Measurements from ENCODE around the gene PLEKHM2. TPM values are rescaled to one million over a fixed set of nuclear protein-coding genes. Genes with fewer than 3 reads are reported as not detected.

The PLEKHM2 gene
- total and polyA plus RNA-seq, 2 of the 8 experiments (the other 6 are each of a cell fraction or from before 2014, with no cell fraction given) = 38.3 to 47.6 TPM

GRCh38 chr1:15708486-15709137 is 24.5 kb downstream of the PLEKHM2 start:
- Histone ChIP-seq H2BK120ac (replicated peaks; ENCODE audit: low read depth, low read length) (no peak overlapping the region), H4K5ac (ENCODE audit: insufficient read length, low read depth, low read length) (no peak overlapping the region), H3K27ac (ENCODE audit: low read depth, low read length) (no peak overlapping the region), H3K27me3 (replicated peaks in 1 of 4; ENCODE audit: control insufficient read depth in 3 of 4, extremely low read depth in 1 of 4, insufficient read depth in 3 of 4, low read length in 3 of 4) (no peaks in the 10 kb centered on the region), H2BK20ac (ENCODE audit: low read length) (no peak overlapping the region), H4K91ac (replicated peaks; ENCODE audit: insufficient read length, low read length) (no peak overlapping the region), H2AK5ac (ENCODE audit: low read depth, low read length) (no peak overlapping the region), H3K4me1 (replicated peaks in 1 of 4; ENCODE audit: control insufficient read depth in 3 of 4, insufficient read depth in 4 of 4, low read length in 3 of 4) (no peaks in the 10 kb centered on the region), H3K18ac (ENCODE audit: extremely low read depth, low read length) (no peak overlapping the region), H3K4ac (replicated peaks; ENCODE audit: insufficient read length, low read depth, low read length) (no peak overlapping the region), H3K4me2 (ENCODE audit: insufficient read depth in 1 of 2, low read depth in 2 of 2, low read length in 2 of 2) (no peak overlapping the region), H3K23ac (ENCODE audit: insufficient read length) (no peak overlapping the region), H2BK12ac (ENCODE audit: low read depth, low read length) (no peak overlapping the region), H3K56ac (replicated peaks; ENCODE audit: insufficient read length, low read depth, low read length) (no peak overlapping the region), H4K8ac (ENCODE audit: extremely low read depth, insufficient read depth, low read length) (no peak overlapping the region), H3K4me3 (ENCODE audit: extremely low read depth in 1 of 4, insufficient read depth in 2 of 4, low read depth in 3 of 4, low read length in 4 of 4) (no peak overlapping the region), H4K20me1 (replicated peaks in 1 of 2; ENCODE audit: control insufficient read depth in 1 of 2, insufficient read depth in 2 of 2, low read length in 2 of 2) (peaks cover 3 to 6% of the 10 kb centered on the region in 2 experiments), H2AFZ (ENCODE audit: low read length) (no peak overlapping the region), H3K23me2 (ENCODE audit: low read depth, low read length) (no peaks in the 10 kb centered on the region), H2BK15ac (ENCODE audit: low read length) (no peak overlapping the region), H3K79me1 (ENCODE audit: low read depth, low read length) (peaks cover 4% of the 10 kb centered on the region), H2BK5ac (ENCODE audit: low read depth, low read length) (no peak overlapping the region), H3K79me2 (ENCODE audit: control insufficient read depth in 1 of 2, insufficient read depth in 2 of 2, low read length in 2 of 2) (0 out of 4 replicates have a peak, but pooled peaks cover 0 to 3% of the 10 kb centered on the region in 2 experiments), H3K14ac (ENCODE audit: insufficient read length) (no peak overlapping the region), H3K9ac (replicated peaks in 1 of 4; ENCODE audit: extremely low read depth in 1 of 4, low read depth in 3 of 4, low read length in 3 of 4) (no peak overlapping the region), H3K36me3 (ENCODE audit: control insufficient read depth in 2 of 4, insufficient read depth in 4 of 4, low read length in 3 of 4) (no peaks in the 10 kb centered on the region), H3K9me3 (ENCODE audit: insufficient read depth in 2 of 2, low read depth in 1 of 2, low read length in 1 of 2) (no peaks in the 10 kb centered on the region)
- 91% methylated on average over 15 of the region's 15 CpGs; no CpG with 5 or more reads in 1 of the 2 experiments for WGBS, 2 experiments (ENCODE audit: extremely low coverage in 1 of 2, insufficient coverage in 1 of 2, insufficient read length in 1 of 2, insufficient replicate concordance in 2 of 2, low coverage in 1 of 2, low lambda C conversion rate in 2 of 2, missing lambda C conversion rate in 1 of 2)
- FAIRE-seq = no peak
- POLR2A ChIA-PET (ENCODE audit: partially characterized antibody) = interaction anchor here (1.7 kb wide), 1 partner anchor 11 kb away, joined by 5 read pairs; no protein-coding TSS in a partner anchor
- DNase-seq (ENCODE audit: low read depth in 1 of 2, low spot score in 2 of 2) = no peak
- CTCF ChIA-PET (ENCODE audit: partially characterized antibody) = interaction anchor here (1.6 to 2.0 kb wide), 3 partner anchors 9 to 32 kb away, joined by 4 to 9 read pairs (median 6); partner anchors contain the start of gene TMEM82
- no peak for TF ChIP-seq KDM1A (IDR thresholded peaks at IDR 0.05; ENCODE audit: borderline replicate concordance, low read length)
- TF ChIP-seq SP2 (IDR thresholded peaks at IDR 0.05; ENCODE audit: low read length) = no peak
- no peak for TF ChIP-seq E2F6 (IDR thresholded peaks at IDR 0.05)
- TF ChIP-seq EGR1 (IDR thresholded peaks at IDR 0.05; ENCODE audit: borderline replicate concordance, low read depth, low read length) = no peak
- no peak for TF ChIP-seq EP300 (IDR thresholded peaks at IDR 0.05; ENCODE audit: borderline replicate concordance in 1 of 2, low read depth in 2 of 2, low read length in 2 of 2)
- TF ChIP-seq CTCF (IDR thresholded peaks at IDR 0.05; ENCODE audit: control extremely low read depth in 1 of 3, insufficient read depth in 1 of 3, low read depth in 1 of 3, low read length in 3 of 3) = no peak
- no peak for TF ChIP-seq RFX5 (IDR thresholded peaks at IDR 0.05; ENCODE audit: borderline replicate concordance, low read depth, low read length)
- TF ChIP-seq NRF1 (IDR thresholded peaks at IDR 0.05; ENCODE audit: low read depth, low read length) = no peak
- TF ChIP-seq SIN3A (conservative IDR thresholded peaks at IDR 0.05 in 1 of 2, IDR thresholded peaks at IDR 0.05 in 1 of 2; ENCODE audit: low read depth in 1 of 2, low read length in 2 of 2) = no peak

Data from H1 (cell line).